ENCODE results near the gene IRX4.

IRX4 gene

GRCh38 chr5:1882337-1883119, at the start of gene IRX4:
Gene IRX4, minus strand, starts transcription at chr5:1882925. Its CDS starts 278 bp downstream, at chr5:1882647.
- no peak for DNase-seq

DNA sequence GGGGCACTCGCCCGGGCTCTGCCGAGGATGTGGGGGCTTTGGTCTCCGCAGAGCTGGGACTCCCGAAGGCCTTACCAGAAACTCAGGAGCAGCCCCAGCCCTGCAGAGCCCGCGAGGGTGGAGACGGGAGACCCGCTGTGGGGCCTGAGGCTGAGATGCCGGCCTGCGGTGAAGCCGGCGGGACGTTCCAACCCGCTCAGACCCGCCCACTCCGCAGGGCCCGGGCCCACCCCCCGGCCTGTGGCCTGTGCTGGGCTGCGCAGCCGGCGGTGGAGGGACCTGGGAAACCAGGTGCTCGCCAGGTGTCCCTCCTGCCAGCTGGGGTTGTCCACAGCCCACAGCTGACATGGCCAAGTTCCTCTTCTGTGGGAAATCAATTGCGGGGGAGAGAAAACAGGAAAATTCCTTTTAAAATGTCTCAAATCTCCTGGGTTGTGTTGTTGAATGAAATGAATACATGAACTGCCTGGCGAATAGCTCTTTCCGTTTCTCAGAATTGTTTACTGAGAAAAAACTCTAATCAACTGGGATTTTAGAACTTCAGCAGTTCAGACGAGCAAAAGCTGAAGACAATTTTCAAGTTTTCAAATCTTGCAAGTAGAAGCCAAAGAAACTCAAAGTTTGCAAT, 49.0 kb upstream of the IRX4 start:
- no peak for DNase-seq

- DNase-seq = no peak
Observed at GRCh38 chr5:1930880-1931603, 48.3 kb upstream of the IRX4 start.

GRCh38 chr5:1930501-1930879, 47.8 kb upstream of the IRX4 start:
- DNase-seq = no peak

DNA sequence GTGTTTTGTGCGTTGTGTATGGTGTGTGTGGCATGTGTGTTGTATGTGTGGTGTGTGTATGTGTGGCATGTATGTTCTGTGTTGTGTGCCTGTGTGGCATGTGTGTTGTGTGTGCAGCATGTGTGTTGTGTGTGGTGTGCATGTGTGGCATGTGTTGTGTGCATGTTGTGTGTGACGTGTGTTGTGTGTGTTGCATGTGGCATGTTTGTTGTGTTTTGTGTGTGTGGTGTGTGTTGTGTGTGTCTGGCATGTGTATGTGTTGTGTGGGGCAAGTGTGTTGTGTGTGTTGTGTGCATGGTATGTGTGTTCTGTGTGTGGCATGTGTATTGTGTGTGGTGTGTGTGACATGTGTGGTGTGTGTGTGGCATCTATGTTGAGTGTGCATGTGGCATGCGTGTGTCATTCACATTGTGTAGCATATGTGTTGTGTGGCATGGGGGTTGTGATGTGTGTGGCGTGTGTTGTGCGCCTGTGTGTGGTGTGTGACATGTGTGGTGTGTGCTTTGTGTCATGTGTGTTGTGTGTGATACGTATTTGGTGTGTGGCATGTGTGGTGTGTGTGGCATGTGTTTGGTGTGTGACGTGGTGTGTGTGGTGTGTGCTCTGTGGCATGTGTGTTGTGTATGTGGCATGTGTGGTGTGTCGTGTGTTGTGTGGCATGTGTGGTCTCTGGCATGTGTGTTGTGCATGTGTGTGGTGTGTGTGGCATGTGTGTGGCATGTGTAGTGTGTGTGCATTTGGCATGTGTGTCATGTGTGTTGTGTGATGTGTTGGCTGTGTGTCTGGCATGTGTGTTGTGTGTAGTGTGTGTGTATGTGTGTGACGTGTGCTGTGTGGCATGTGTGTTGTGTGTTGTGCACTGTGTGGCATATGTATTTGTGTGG, 46.6 kb upstream of the IRX4 start:
- no peak for DNase-seq

GRCh38 chr5:1926471-1927341, 44.0 kb upstream of the IRX4 start:
- DNase-seq = no peak

GRCh38 chr5:1926071-1926440, 43.3 kb upstream of the IRX4 start:
- DNase-seq = no peak

GRCh38 chr5:1925111-1926070, 42.7 kb upstream of the IRX4 start:
- no peak for DNase-seq

GRCh38 chr5:1923766-1924165, 41.0 kb upstream of the IRX4 start:
- DNase-seq = no peak

- DNase-seq = no peak
Observed at GRCh38 chr5:1923341-1923740, 40.6 kb upstream of the IRX4 start.

DNA sequence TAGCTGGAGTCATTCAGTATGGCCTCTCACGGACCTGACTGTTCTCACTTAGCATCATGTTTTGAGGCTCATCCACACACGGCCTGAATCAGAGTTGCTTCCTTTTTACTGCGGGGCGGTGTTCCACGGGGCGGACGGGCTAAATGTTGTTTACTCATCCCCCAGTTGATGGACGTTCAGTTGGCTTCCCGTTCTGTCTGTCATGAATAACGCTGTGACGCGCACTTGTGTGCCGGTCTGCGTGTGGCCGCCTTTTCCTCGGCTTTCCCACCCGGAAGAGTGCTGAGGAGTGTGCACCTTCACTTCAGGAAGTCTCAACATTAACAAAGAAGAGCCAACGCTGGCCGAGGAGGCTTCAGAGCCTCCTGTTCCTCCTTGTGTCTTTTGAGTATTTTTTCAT, 39.0 kb upstream of the IRX4 start:
- DNase-seq = no peak

GRCh38 chr5:1919750-1920149, 37.0 kb upstream of the IRX4 start:
- no peak for DNase-seq

GRCh38 chr5:1919209-1919566, 36.5 kb upstream of the IRX4 start:
- no peak for DNase-seq

- no peak for DNase-seq
Observed at GRCh38 chr5:1918488-1919208, 35.9 kb upstream of the IRX4 start.

DNA sequence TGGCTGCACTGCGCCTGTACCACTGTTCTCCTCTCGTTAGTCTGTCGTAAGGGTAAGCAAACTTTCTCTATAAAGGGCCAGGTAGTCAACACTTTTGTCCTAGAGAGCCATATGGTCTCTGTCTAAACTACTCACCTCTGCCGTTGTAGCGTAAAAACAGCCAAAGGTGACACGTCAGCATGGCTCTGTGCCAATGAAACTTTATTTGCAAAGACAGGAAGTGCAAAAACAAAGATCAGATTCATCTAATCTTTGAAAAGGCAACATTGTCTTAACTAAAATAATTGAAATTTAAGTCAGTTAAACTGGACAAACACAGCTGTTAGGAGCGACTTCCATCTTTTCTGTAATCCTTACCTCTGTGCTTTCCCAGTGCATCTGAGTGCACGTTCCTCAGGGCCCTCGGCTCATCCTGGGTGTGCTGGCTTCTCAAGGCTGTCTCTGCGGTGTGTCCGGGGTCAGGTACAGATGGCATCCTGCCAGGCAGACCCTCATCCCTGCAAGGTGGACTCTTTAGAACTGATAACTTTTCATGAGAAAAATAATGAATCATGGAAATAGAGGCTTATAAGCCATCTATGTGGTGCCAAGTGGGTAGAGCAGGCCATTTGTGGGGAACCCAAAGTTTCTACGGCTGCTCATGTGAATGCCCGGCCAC, 35.2 kb upstream of the IRX4 start:
- DNase-seq = no peak

DNA sequence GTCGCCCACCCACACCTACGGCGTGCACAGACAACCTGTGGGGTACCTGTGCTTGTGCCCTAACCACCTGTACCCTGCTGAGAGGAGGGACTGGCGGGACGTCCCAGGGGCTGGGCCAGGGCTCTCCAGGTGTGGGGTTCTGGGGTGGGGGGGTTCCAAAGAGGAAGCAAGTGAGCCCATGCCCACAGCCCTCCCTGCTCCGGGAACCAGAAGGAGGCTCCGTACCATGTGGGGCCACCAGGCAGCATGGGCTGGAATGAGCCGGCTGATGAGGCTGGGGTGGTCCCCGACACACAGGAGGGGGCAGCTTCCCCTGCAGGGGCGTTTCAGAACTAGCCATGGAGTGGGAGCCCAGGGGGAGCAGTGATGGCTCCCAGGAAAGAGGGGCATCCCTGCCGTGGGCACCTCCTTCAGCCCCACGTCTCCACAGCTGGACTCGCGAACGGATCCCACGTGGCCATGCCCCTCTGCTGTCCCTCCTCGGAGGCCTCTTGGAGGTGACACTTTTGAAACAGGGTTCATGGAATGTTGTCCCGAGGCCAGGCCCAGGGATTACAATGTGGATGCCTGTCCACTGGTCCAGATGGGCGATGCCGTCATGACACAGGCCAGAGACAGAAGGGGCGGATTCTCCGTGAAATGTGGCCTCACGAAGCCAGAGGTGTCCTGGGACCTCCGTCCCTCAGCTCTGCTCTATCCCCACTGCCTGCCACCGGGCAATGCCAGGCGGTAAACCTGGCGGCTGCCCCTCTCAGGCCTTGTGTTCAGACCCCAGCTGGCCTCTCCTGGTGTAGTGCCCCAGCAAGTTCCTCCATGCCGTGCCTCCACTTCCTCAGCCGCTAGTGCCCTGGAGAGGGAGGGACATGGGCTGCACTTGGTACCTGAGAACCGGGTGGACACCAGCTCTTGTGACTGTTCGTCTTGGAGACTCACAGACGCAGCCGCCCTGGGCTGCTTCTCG, 33.6 kb upstream of the IRX4 start:
- no peak for DNase-seq

- DNase-seq = no peak
Observed at GRCh38 chr5:1915316-1915715, 32.6 kb upstream of the IRX4 start.

DNA sequence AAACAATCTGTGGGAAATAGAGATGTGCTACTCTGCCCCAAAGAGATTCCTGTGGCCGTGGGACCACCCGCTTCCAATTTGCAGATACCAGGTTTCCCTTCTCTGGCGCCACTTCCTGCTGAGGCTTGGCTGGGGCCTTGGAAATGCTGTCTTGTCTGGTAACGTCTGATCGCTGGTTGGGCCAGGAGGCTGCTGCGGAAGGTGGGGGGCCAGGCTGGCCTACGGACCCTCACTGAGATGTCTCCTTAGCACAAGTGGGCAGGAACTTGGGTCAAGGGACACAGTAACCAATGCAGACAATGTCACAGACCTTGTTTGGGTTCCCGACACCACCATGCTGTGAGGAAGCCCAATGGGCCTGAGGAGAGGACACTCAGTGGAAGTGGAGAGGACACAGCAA, 31.7 kb upstream of the IRX4 start:
- DNase-seq = no peak

Measured in activated CD4-positive, alpha-beta T cell treated with anti-CD3 and anti-CD28 coated beads, Interleukin-2, Interleukin-6, amounts not matched to agents 100 ng/mL and 50 ng/mL, durations not matched to agents 16 hours and 8 hours (primary cell).